Measurements from ENCODE around the gene LAMB3. TPM values are rescaled to one million over a fixed set of nuclear protein-coding genes. Genes with fewer than 3 reads are reported as not detected.
A peak's percentile ranks its signal among the peaks of the same experiment; 100 is the strongest.

Gene LAMB3
- total RNA-seq, 1 donor from 2014 or later, result 22.7 TPM

- no peak for DNase-seq
These were observed 21.6 kb downstream of the LAMB3 start for GRCh38 chr1:209630383-209631225.

GRCh38 chr1:209629621-209630382 is 22.4 kb downstream of the LAMB3 start:
- DNase-seq, result no peak

- DNase-seq, result no peak
These were observed 23.5 kb downstream of the LAMB3 start for GRCh38 chr1:209628618-209629299.

- DNase-seq, result peak; percentile 17
These were observed 24.5 kb downstream of the LAMB3 start for GRCh38 chr1:209627732-209628196.

- DNase-seq, result no peak
These were observed 25.0 kb downstream of the LAMB3 start for GRCh38 chr1:209627027-209627731.

GRCh38 chr1:209626346-209627026 is 25.7 kb downstream of the LAMB3 start:
- no peak for DNase-seq

GRCh38 chr1:209625791-209626285 is 26.4 kb downstream of the LAMB3 start:
- DNase-seq, result no peak

- DNase-seq, result no peak
These were observed 27.4 kb downstream of the LAMB3 start for GRCh38 chr1:209624558-209625549.

- no peak for DNase-seq
These were observed 29.1 kb downstream of the LAMB3 start for GRCh38 chr1:209622841-209623829.

- no peak for DNase-seq
These were observed 30.2 kb downstream of the LAMB3 start for GRCh38 chr1:209621741-209622655.

- DNase-seq, result no peak
These were observed 30.9 kb downstream of the LAMB3 start for GRCh38 chr1:209621286-209621685.

GRCh38 chr1:209620487-209620884 is 31.7 kb downstream of the LAMB3 start:
- no peak for DNase-seq

- no peak for DNase-seq
These were observed 32.3 kb downstream of the LAMB3 start for GRCh38 chr1:209619696-209620486.

GRCh38 chr1:209618756-209619420 is 33.3 kb downstream of the LAMB3 start:
- no peak for DNase-seq

- DNase-seq, result no peak
These were observed 33.9 kb downstream of the LAMB3 start for GRCh38 chr1:209618291-209618690.

- no peak for DNase-seq
These were observed 34.5 kb downstream of the LAMB3 start for GRCh38 chr1:209617755-209618154.
